ENCODE results near the gene IQUB.

The IQUB gene

GRCh38 chr7:123534383-123535260, at the start of gene IQUB:
Gene IQUB (minus strand): TSS chr7:123534595. CDS start chr7:123512340, 22,255 bp downstream.
- TF ChIP-seq CTCF (IDR thresholded peaks at IDR 0.05; ENCODE audit: insufficient read depth, low read depth, low read length, missing control alignments): no peak
- H3K4me3 ChIP-seq (ENCODE audit: low read length): peak within 1 kb of the TSS; percentile 61
- peak; percentile 98 for DNase-seq (ENCODE audit: low read depth)

DNA sequence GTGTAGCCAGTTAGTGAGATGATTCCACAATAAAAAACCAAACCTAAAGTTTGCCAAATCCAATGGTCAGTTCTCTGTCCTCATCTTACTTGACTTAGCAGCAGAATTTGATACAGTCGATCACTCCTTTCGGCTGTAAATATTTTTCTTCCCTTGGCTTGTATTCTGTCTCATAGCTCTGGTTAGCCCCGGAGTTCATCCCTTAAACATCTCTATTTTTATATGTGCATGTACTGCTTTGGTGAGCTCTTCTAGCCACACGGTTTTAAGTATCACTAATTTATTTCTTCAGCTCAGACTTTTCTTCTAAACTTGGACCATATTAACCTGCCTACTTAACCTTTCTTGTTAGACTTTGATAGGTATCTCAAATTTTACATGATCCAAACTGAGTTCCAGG, 49.4 kb upstream of the IQUB start:
- no peak for DNase-seq (ENCODE audit: low read depth)
- TF ChIP-seq CTCF (IDR thresholded peaks at IDR 0.05; ENCODE audit: insufficient read depth, low read depth, low read length, missing control alignments): no peak
- no peak overlapping the region for H3K4me3 ChIP-seq (ENCODE audit: low read length)

GRCh38 chr7:123581162-123581459, 46.7 kb upstream of the IQUB start:
- no peak for TF ChIP-seq CTCF (IDR thresholded peaks at IDR 0.05; ENCODE audit: insufficient read depth, low read depth, low read length, missing control alignments)
- no peak overlapping the region for H3K4me3 ChIP-seq (ENCODE audit: low read length)
- DNase-seq (ENCODE audit: low read depth): no peak

DNA sequence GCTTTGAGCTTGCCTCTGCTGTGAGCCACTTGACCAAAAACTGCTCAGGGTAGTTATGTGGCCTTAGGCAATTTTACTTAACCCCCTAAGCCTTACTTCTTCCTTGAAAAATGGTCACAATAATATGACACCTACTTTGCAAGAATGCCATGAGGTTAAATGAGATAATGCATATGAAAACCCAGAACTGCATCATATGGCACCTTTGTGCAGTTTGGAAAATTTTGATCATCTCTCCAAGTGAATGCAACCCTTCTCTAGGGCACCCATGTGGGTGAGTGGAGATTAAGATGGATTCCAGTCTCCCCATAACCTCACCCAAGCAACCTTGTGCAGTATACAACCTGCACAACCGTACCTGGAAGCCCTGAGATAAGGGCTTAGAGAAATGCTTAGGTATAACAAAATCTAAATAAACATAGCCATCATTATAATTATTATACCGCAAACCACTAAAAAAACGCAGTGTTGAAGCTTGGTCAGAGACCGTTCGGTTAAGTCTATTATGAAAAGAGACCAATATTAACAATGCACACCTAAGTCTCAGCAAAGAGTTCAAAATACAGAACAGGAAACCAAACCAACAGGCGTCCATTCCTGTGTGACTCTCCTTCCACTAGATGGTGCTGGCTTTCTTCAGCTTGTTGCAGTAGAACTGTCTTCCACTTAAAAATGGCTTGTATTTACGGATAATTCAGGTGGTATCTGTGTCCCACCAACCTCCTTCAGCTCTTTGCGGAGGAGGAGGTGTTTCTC, 46.2 kb upstream of the IQUB start:
- peak; percentile 58 for DNase-seq (ENCODE audit: low read depth)
- H3K4me3 ChIP-seq (ENCODE audit: low read length): no peak overlapping the region
- TF ChIP-seq CTCF (IDR thresholded peaks at IDR 0.05; ENCODE audit: insufficient read depth, low read depth, low read length, missing control alignments): peak; percentile 91

- no peak for DNase-seq (ENCODE audit: low read depth)
- no peak overlapping the region for H3K4me3 ChIP-seq (ENCODE audit: low read length)
- no peak for TF ChIP-seq CTCF (IDR thresholded peaks at IDR 0.05; ENCODE audit: insufficient read depth, low read depth, low read length, missing control alignments)
Observed at GRCh38 chr7:123579416-123579815, 45.0 kb upstream of the IQUB start.

- DNase-seq (ENCODE audit: low read depth): peak; percentile 38
- H3K4me3 ChIP-seq (ENCODE audit: low read length): no peak overlapping the region
- no peak for TF ChIP-seq CTCF (IDR thresholded peaks at IDR 0.05; ENCODE audit: insufficient read depth, low read depth, low read length, missing control alignments)
Observed at GRCh38 chr7:123573896-123574467, 39.6 kb upstream of the IQUB start.

Measured in epithelial cell of esophagus (primary cell).